SK-N-SH treated with all-trans-retinoic acid at 6 μM for 48 hours (cell line): Measurements from ENCODE around the gene OR52K1.

Experiments
- PPARA ChIP-seq: fragments of 250-450 bp; sonication (Bioruptor Pico); IDR thresholded peaks from 2 replicates; pipeline ENCODE4 v1.5.0; 2020; ENCODE audit warnings: mild to moderate bottlenecking, borderline replicate concordance
- TOX ChIP-seq: fragments of 250-450 bp; sonication (Bioruptor Pico); IDR thresholded peaks from 2 replicates; pipeline ENCODE4 v1.8.0; 2021; ENCODE audit warnings: mild to moderate bottlenecking, moderate library complexity, borderline replicate concordance
- ZFP30 ChIP-seq: fragments of 450-650 bp; formaldehyde crosslinking; IDR thresholded peaks from 2 replicates; pipeline ENCODE4 v1.5.0; 2022; ENCODE audit warnings: mild to moderate bottlenecking, moderate library complexity
- TF ChIP-seq, protein P1 (sequence below): fragments of 250-450 bp; sonication (Bioruptor Pico); IDR thresholded peaks from 2 replicates; pipeline ENCODE4 v1.8.0; 2020; ENCODE audit warnings: mild to moderate bottlenecking, moderate library complexity, borderline replicate concordance

DNA sequence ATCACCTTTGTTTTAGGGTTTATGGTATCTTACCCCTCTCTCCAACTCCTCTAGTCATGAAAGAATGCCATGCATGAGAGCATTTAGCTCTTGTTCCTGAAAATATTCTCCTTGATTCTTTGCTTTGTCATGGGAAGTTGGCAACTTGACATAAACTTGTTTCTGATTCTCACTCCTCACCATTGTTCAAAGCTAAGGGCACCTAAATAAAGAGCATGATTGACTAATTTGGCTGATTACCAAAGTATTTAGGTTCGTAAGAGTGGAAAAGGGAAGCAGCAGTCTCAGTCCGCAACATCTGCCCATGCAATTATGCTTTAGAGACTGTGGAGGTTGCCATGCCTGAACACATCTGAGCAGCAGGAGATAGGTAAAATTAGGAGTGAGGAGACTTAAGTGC is 26.4 kb downstream of the OR52K1 start:
- TF ChIP-seq, protein P1, sequence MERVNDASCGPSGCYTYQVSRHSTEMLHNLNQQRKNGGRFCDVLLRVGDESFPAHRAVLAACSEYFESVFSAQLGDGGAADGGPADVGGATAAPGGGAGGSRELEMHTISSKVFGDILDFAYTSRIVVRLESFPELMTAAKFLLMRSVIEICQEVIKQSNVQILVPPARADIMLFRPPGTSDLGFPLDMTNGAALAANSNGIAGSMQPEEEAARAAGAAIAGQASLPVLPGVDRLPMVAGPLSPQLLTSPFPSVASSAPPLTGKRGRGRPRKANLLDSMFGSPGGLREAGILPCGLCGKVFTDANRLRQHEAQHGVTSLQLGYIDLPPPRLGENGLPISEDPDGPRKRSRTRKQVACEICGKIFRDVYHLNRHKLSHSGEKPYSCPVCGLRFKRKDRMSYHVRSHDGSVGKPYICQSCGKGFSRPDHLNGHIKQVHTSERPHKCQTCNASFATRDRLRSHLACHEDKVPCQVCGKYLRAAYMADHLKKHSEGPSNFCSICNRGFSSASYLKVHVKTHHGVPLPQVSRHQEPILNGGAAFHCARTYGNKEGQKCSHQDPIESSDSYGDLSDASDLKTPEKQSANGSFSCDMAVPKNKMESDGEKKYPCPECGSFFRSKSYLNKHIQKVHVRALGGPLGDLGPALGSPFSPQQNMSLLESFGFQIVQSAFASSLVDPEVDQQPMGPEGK (CRISPR knock-in tag), result no peak
- TF ChIP-seq TOX (no peak), ZFP30 (CRISPR knock-in tag) (no peak), PPARA (CRISPR knock-in tag) (no peak)
